Adrenal gland (tissue), 12 donors: ENCODE measurements around the gene NUMA1. TPM values are rescaled to one million over a fixed set of nuclear protein-coding genes. Genes with fewer than 3 reads are reported as not detected.

Experiments
- DNase-seq, 7 donors: peaks; one replicate each; pipeline ENCODE4 v3.0.0-alpha.2; 2019 to 2020
- H3K27ac ChIP-seq, 5 donors: fragments of 200-600 bp; sonication (generic) in 4 of 5; 1 replicate in 3 of 5; 2 replicates in 2 of 5; pipeline versions ENCODE4 v1.5.1 to v1.8.0; 2016 to 2020; ENCODE audit warnings: mild to moderate bottlenecking in 1 of 5
- H3K27me3 ChIP-seq: fragments of 200-600 bp; 2 replicates; pipeline ENCODE4 v1.8.0; 2021
- H3K36me3 ChIP-seq, 2 donors: fragments of 200-600 bp; replicated peaks in 1 of 2; 1 replicate in 1 of 2; 2 replicates in 1 of 2; pipeline versions ENCODE4 v1.5.1 to v1.8.0; 2018 to 2022
- H3K4me1 ChIP-seq, 2 donors: fragments of 200-600 bp; replicated peaks in 1 of 2; 1 replicate in 1 of 2; 2 replicates in 1 of 2; pipeline versions ENCODE4 v1.5.1 to v1.8.0; 2018 to 2021
- H3K4me3 ChIP-seq, 4 donors: fragments of 200-600 bp; sonication (generic) in 3 of 4; one replicate each; pipeline ENCODE4 v1.5.1; 2016 to 2018
- H3K9me3 ChIP-seq, 3 donors: fragments of 200-600 bp; sonication (generic) in 1 of 3; replicated peaks in 1 of 3; 1 replicate in 2 of 3; 2 replicates in 1 of 3; pipeline versions ENCODE4 v1.5.1 to v1.8.0; 2016 to 2021
- CTCF ChIP-seq, 6 experiments: fragments of 450-650 bp in 4 of 6; fragments of 200-600 bp in 2 of 6; sonication (generic) in 1 of 6; IDR thresholded peaks; 1 replicate in 5 of 6; 2 replicates in 1 of 6; pipeline versions ENCODE4 v1.5.1 to v1.8.0; 2016 to 2021; ENCODE audit warnings: antibody characterized with exemption in 6 of 6, mild to moderate bottlenecking in 2 of 6, moderate library complexity in 1 of 6
- POLR2A ChIP-seq, 2 donors: fragments of 450-650 bp; IDR thresholded peaks; one replicate each; pipeline ENCODE4 v1.6.1; 2017; ENCODE audit warnings: antibody characterized with exemption in 2 of 2, mild to moderate bottlenecking in 2 of 2, moderate library complexity in 1 of 2
- WGBS, 4 donors: extraction: QIAGEN DNeasy Blood & Tissue Kit in 2 of 4; methylation state at CpG; one replicate each; pipeline versions ENCODE4 v1.1.5 to v1.1.7; 2013 to 2017; 5-methylcytosine and 5-hydroxymethylcytosine counted together
- intact Hi-C, 2 donors: fragments of 100-400 bp; cut with DNase I; formaldehyde crosslinking; loops; one replicate each; pipeline versions ENCODE4 v1.14.1 to v1.15.0; 2022 to 2023
- polyA plus RNA-seq, 3 donors: library from polyadenylated mRNA; stranded (reverse); fragments of 200-250 nt in 2 of 3; fragments of 350-450 nt in 1 of 3; fragmentation: Illumina TruSeq in 1 of 3; extraction: RNeasy Lipid Tissue Mini Kit (QIAGEN cat#74804) in 1 of 3; gene quantifications; one replicate each; pipeline ENCODE4 v1.2.3, GENCODE V29; 2013 to 2014
- total RNA-seq, 9 donors: library from RNA; depleted of rRNA in 4 of 9; stranded (reverse); fragments of >200 nt in 4 of 9; fragments of 120-200 nt in 1 of 9; fragmentation: NEBNext Ultra II Directional in 1 of 9; extraction: Animal tissue kit (Norgen Biotek cat#: 25700) in 1 of 9; gene quantifications; one replicate each; pipeline versions ENCODE4 v1.1.0 to v1.2.4, GENCODE V29; 2013 to 2023
- donor health status: healthy with polysubstance abuse.
- donor health status: Bipolar disorder and iron deficiency.
- donor health status: DM: yes; HTN: yes; CAD: no.
- donor health status: DM: no; HTN: no; CAD: no.
- donor health status: DM: no; HTN: no; CAD: no.
- donor health status: DM: yes; HTN: yes; CAD: no.

NUMA1 gene
- total and polyA plus RNA-seq, 12 donors, result 86.7 to 677 (median 274) TPM

- intact Hi-C loops, result no loop called here
- peak; percentile 36 to 82 (median 67) for DNase-seq
- TF ChIP-seq CTCF (IDR thresholded peaks at IDR 0.05) (no peak), POLR2A (IDR thresholded peaks at IDR 0.05) (no peak)
- Histone ChIP-seq H3K9me3 (no peaks in the 10 kb centered on the region), H3K4me1 (peaks cover 12 to 15% of the 10 kb centered on the region in 2 donors), H3K27me3 (no peaks in the 10 kb centered on the region), H3K36me3 (no peaks in the 10 kb centered on the region), H3K27ac (peak overlapping the region; percentile 1 to 83 (median 51)), H3K4me3 (no peak overlapping the region)
- WGBS, 4 donors, result 30 to 68% (median 50%) methylated on average over 2 to 3 of the region's 3 CpGs
Measured at GRCh38 chr11:72048766-72049460, 31.4 kb downstream of the NUMA1 start.

- Histone ChIP-seq H3K9me3 (no peaks in the 10 kb centered on the region), H3K27ac (peak overlapping the region in 2 of 5 donors; percentile 3 to 37), H3K4me3 (no peak overlapping the region), H3K27me3 (no peaks in the 10 kb centered on the region), H3K4me1 (peaks cover 22 to 31% of the 10 kb centered on the region in 2 donors), H3K36me3 (no peaks in the 10 kb centered on the region)
- 66 to 86% (median 74%) methylated on average over 5 of the region's 5 CpGs for WGBS, 4 donors
- TF ChIP-seq POLR2A (IDR thresholded peaks at IDR 0.05) (no peak), CTCF (IDR thresholded peaks at IDR 0.05) (no peak)
- intact Hi-C loops, result no loop called here
- DNase-seq, result peak in 1 of 7 donors; percentile 50
Measured at GRCh38 chr11:72045849-72046248, 34.5 kb downstream of the NUMA1 start.

- TF ChIP-seq POLR2A (IDR thresholded peaks at IDR 0.05), result no peak
- no peak for TF ChIP-seq CTCF (IDR thresholded peaks at IDR 0.05)
- Histone ChIP-seq H3K27me3 (no peaks in the 10 kb centered on the region), H3K9me3 (no peaks in the 10 kb centered on the region), H3K36me3 (no peaks in the 10 kb centered on the region), H3K27ac (peak overlapping the region; percentile 90 to 98 (median 96)), H3K4me3 (peak overlapping the region in 2 of 4 donors; percentile 51 to 71), H3K4me1 (peaks cover 40 to 42% of the 10 kb centered on the region in 2 donors)
- DNase-seq, result no peak
- intact Hi-C loops, result no loop called here
- WGBS, 4 donors, result 13 to 25% (median 14%) methylated on average over 4 to 5 of the region's 5 CpGs
Measured at GRCh38 chr11:72042064-72042745, 38.1 kb downstream of the NUMA1 start.

- no peaks in the 10 kb centered on the region for H3K27me3 ChIP-seq
- 0 to 1% (median 0%) methylated on average over 8 to 23 of the region's 23 CpGs for WGBS, 4 donors
- H3K27ac ChIP-seq, result peak overlapping the region; percentile 90 to 98 (median 96)
- peak; percentile 76 to 92 (median 85) for DNase-seq
- intact Hi-C loops, result no loop called here
- peak overlapping the region in 3 of 4 donors; percentile 26 to 71 (median 51) for H3K4me3 ChIP-seq
- H3K9me3 ChIP-seq, result no peaks in the 10 kb centered on the region
- no peaks in the 10 kb centered on the region for H3K36me3 ChIP-seq
- peaks cover 45 to 49% of the 10 kb centered on the region in 2 donors for H3K4me1 ChIP-seq
- TF ChIP-seq POLR2A (IDR thresholded peaks at IDR 0.05), result peak; percentile 40 to 92
- peak in 1 of 6 experiments; percentile 14 for TF ChIP-seq CTCF (IDR thresholded peaks at IDR 0.05)
Measured at GRCh38 chr11:72041364-72042063, 38.8 kb downstream of the NUMA1 start.
